RKO (cell line): ENCODE results near the gene FKBP8.
A peak's percentile ranks its signal among the peaks of the same experiment; 100 is the strongest.
"Not testable (repeated sequence)": the region's sequence is repeated elsewhere in the genome, so short reads cannot be mapped to it uniquely, and the experiment has no call there.

Experiments used
- DNase-seq: peaks from one replicate; pipeline ENCODE4 v3.0.0-alpha.2; 2016; ENCODE audit warnings: low spot score

The FKBP8 gene

GRCh38 chr19:18558604-18559003, 15.2 kb upstream of the FKBP8 start:
- DNase-seq = no peak

GRCh38 chr19:18558202-18558555, 14.8 kb upstream of the FKBP8 start:
- DNase-seq = no peak

- peak; percentile 99 for DNase-seq
These were observed 14.2 kb upstream of the FKBP8 start, which contains the start of gene KXD1 for GRCh38 chr19:18557411-18558201. KXD1 (plus strand) TSS chr19:18557870; CDS start chr19:18562057, 4,187 bp downstream.

- DNase-seq = no peak
These were observed 8.3 kb upstream of the FKBP8 start for GRCh38 chr19:18551631-18552030.

- peak; percentile 87 for DNase-seq
These were observed 572 bp upstream of the FKBP8 start for GRCh38 chr19:18543814-18544475.

GRCh38 chr19:18541992-18542940, 1.1 kb downstream of the FKBP8 start:
- DNase-seq = no peak

- peak; percentile 69 for DNase-seq
These were observed 1.9 kb downstream of the FKBP8 start for GRCh38 chr19:18541258-18541991.

GRCh38 chr19:18540200-18540599, 3.2 kb downstream of the FKBP8 start:
- DNase-seq = not testable (repeated sequence)

- no peak for DNase-seq
These were observed 4.0 kb downstream of the FKBP8 start for GRCh38 chr19:18539372-18539771.

- DNase-seq = no peak
These were observed 5.3 kb downstream of the FKBP8 start for GRCh38 chr19:18538115-18538514.

- no peak for DNase-seq
These were observed 5.9 kb downstream of the FKBP8 start for GRCh38 chr19:18537431-18537830.

- DNase-seq = no peak
These were observed 6.9 kb downstream of the FKBP8 start for GRCh38 chr19:18536475-18536874.

- DNase-seq = no peak
These were observed 10.3 kb downstream of the FKBP8 start for GRCh38 chr19:18533058-18533457.

GRCh38 chr19:18532168-18532890, 11.0 kb downstream of the FKBP8 start:
- no peak for DNase-seq

- DNase-seq = no peak
These were observed 11.9 kb downstream of the FKBP8 start for GRCh38 chr19:18531485-18531884.

- DNase-seq = no peak
These were observed 13.6 kb downstream of the FKBP8 start for GRCh38 chr19:18529782-18530181.

- DNase-seq = no peak
These were observed 17.1 kb downstream of the FKBP8 start for GRCh38 chr19:18526316-18526715.

GRCh38 chr19:18523841-18524240, 19.5 kb downstream of the FKBP8 start:
- DNase-seq = no peak

- not testable (repeated sequence) for DNase-seq
These were observed 20.4 kb downstream of the FKBP8 start for GRCh38 chr19:18522862-18523440.

- DNase-seq = peak; percentile 100
These were observed 21.1 kb downstream of the FKBP8 start for GRCh38 chr19:18522124-18522861.
